PFSK-1 (cell line): ENCODE results near the gene MBNL2.

Experiments used
- POLR2AphosphoS5 ChIP-seq: IDR thresholded peaks from 2 replicates; pipeline ENCODE4 v1.6.1; 2012; ENCODE audit warnings: low read depth, mild to moderate bottlenecking, control low read depth, low read length, moderate library complexity
- REST ChIP-seq, 2 experiments: IDR thresholded peaks; 2 replicates each; pipeline versions ENCODE4 v1.6.1 to v1.8.0; 2011 to 2012; ENCODE audit warnings: low read depth in 2 of 2, low read length in 2 of 2, control low read depth in 1 of 2, inconsistent platforms in 1 of 2, mild to moderate bottlenecking in 1 of 2, moderate library complexity in 1 of 2; ENCODE audit not compliant: insufficient read depth in 1 of 2
- SIN3A ChIP-seq: IDR thresholded peaks from 2 replicates; pipeline ENCODE4 v1.6.1; 2012; ENCODE audit warnings: mild to moderate bottlenecking, low read length, moderate library complexity, borderline replicate concordance; ENCODE audit not compliant: insufficient read depth

- TF ChIP-seq POLR2AphosphoS5, result no peak
- TF ChIP-seq REST (IDR thresholded peaks at IDR 0.05; ENCODE audit: insufficient read depth in 1 of 2, low read depth in 2 of 2, low read length in 2 of 2), result no peak
- no peak for TF ChIP-seq SIN3A
Measured at GRCh38 chr13:97372936-97373335, 150.8 kb downstream of the MBNL2 start.
